Common myeloid progenitor, CD34-positive (primary cell): ENCODE measurements around the gene BRSK2.

Source experiments
- CTCF ChIA-PET: fragments of 350-600 bp; sonication (Branson Sonifier 250); formaldehyde crosslinking; loops from one replicate; lab custom pipeline; 2021; ENCODE audit warnings: antibody characterized with exemption; lab: Charles Lee
- POLR2A ChIA-PET: fragments of 350-600 bp; sonication (Branson Sonifier 250); formaldehyde crosslinking; loops from one replicate; lab custom pipeline; 2021; ENCODE audit warnings: antibody characterized with exemption; lab: Charles Lee
- DNase-seq, 3 donors: peaks; one replicate each; pipeline versions ENCODE4 v3.0.0 to v3.0.0-alpha.2; 2013
- H3K27ac ChIP-seq, 2 experiments: 1 replicate in 1 of 2; 2 replicates in 1 of 2; pipeline ENCODE4 v1.7.0; 2013; ENCODE audit warnings: inconsistent platforms in 2 of 2, low read length in 2 of 2, mild to moderate bottlenecking in 2 of 2, low read depth in 1 of 2, moderate library complexity in 1 of 2; ENCODE audit not compliant: severe bottlenecking in 2 of 2, insufficient read depth in 1 of 2, poor library complexity in 1 of 2
- H3K27me3 ChIP-seq, 5 experiments: replicated peaks in 2 of 5; 1 replicate in 3 of 5; 2 replicates in 2 of 5; pipeline versions ENCODE4 v1.6.1 to v1.7.0; 2013; ENCODE audit warnings: low read length in 4 of 5, mild to moderate bottlenecking in 2 of 5, moderate library complexity in 2 of 5, inconsistent platforms in 1 of 5; ENCODE audit not compliant: insufficient read depth in 5 of 5, control insufficient read depth in 4 of 5
- H3K36me3 ChIP-seq, 4 experiments: 1 replicate in 2 of 4; 2 replicates in 2 of 4; pipeline versions ENCODE4 v1.6.1 to v1.7.0; 2013; ENCODE audit warnings: low read length in 3 of 4, control low read depth in 1 of 4, mild to moderate bottlenecking in 1 of 4; ENCODE audit not compliant: control insufficient read depth in 4 of 4, insufficient read depth in 4 of 4
- H3K4me1 ChIP-seq, 4 experiments: 1 replicate in 3 of 4; 2 replicates in 1 of 4; pipeline versions ENCODE4 v1.6.1 to v1.7.1; 2013; ENCODE audit warnings: low read length in 3 of 4, mild to moderate bottlenecking in 3 of 4, control low read depth in 1 of 4, inconsistent platforms in 1 of 4, moderate library complexity in 1 of 4; ENCODE audit not compliant: control insufficient read depth in 4 of 4, insufficient read depth in 4 of 4; ENCODE audit errors: control extremely low read depth in 1 of 4
- H3K4me3 ChIP-seq, 7 experiments: 1 replicate in 4 of 7; 2 replicates in 3 of 7; pipeline versions ENCODE4 v1.5.1 to v1.7.0; 2013; ENCODE audit warnings: mild to moderate bottlenecking in 7 of 7, low read length in 6 of 7, moderate library complexity in 6 of 7, inconsistent platforms in 2 of 7, low read depth in 2 of 7, control low read depth in 1 of 7; ENCODE audit not compliant: insufficient read depth in 4 of 7, control insufficient read depth in 1 of 7; ENCODE audit errors: extremely low read depth in 1 of 7
- H3K9me3 ChIP-seq, 5 experiments: 1 replicate in 4 of 5; 2 replicates in 1 of 5; pipeline versions ENCODE4 v1.6.1 to v1.7.1; 2013; ENCODE audit warnings: low read length in 4 of 5, mild to moderate bottlenecking in 2 of 5, inconsistent platforms in 1 of 5, low read depth in 1 of 5, moderate library complexity in 1 of 5; ENCODE audit not compliant: control insufficient read depth in 4 of 5, insufficient read depth in 2 of 5; ENCODE audit errors: control extremely low read depth in 1 of 5
- WGBS: methylation state at CpG from one replicate; pipeline ENCODE4 v1.1.5; 2013; ENCODE audit not compliant: insufficient coverage; 5-methylcytosine and 5-hydroxymethylcytosine counted together

BRSK2 gene

GRCh38 chr11:1502954-1503707 is 113.4 kb downstream of the BRSK2 start:
- WGBS = 95% methylated on average over 12 of the region's 20 CpGs
- Histone ChIP-seq H3K36me3 (peaks cover 0 to 9% (median 4%) of the 10 kb centered on the region in 4 experiments), H3K27me3 (no peaks in the 10 kb centered on the region), H3K27ac (no peak overlapping the region), H3K4me1 (peaks cover 0 to 20% (median 18%) of the 10 kb centered on the region in 4 experiments), H3K4me3 (no peak overlapping the region), H3K9me3 (peaks cover 0 to 2% (median 0%) of the 10 kb centered on the region in 5 experiments)
- ChIA-PET CTCF (interaction anchor here (1.7 kb wide), 1 partner anchor 12 kb away, joined by 8 read pairs; no protein-coding TSS in a partner anchor), POLR2A (no interaction called here)
- DNase-seq = no peak

GRCh38 chr11:1503708-1504104 is 114.0 kb downstream of the BRSK2 start:
- H3K36me3 ChIP-seq = peaks cover 0 to 9% (median 4%) of the 10 kb centered on the region in 4 experiments
- H3K27me3 ChIP-seq = no peaks in the 10 kb centered on the region
- peaks cover 0 to 2% (median 0%) of the 10 kb centered on the region in 5 experiments for H3K9me3 ChIP-seq
- WGBS = 99% methylated on average over 13 of the region's 14 CpGs
- POLR2A ChIA-PET = no interaction called here
- DNase-seq = no peak
- H3K27ac ChIP-seq = no peak overlapping the region
- no peak overlapping the region for H3K4me3 ChIP-seq
- peaks cover 0 to 23% (median 22%) of the 10 kb centered on the region in 4 experiments for H3K4me1 ChIP-seq
- CTCF ChIA-PET = interaction anchor here (1.7 kb wide), 1 partner anchor 11 kb away, joined by 8 read pairs; no protein-coding TSS in a partner anchor

GRCh38 chr11:1504138-1504537 is 114.4 kb downstream of the BRSK2 start:
- no peak for DNase-seq
- Histone ChIP-seq H3K9me3 (peaks cover 0 to 2% (median 0%) of the 10 kb centered on the region in 5 experiments), H3K27me3 (no peaks in the 10 kb centered on the region), H3K4me1 (peaks cover 0 to 23% (median 22%) of the 10 kb centered on the region in 4 experiments), H3K36me3 (peaks cover 0 to 9% (median 4%) of the 10 kb centered on the region in 4 experiments), H3K4me3 (no peak overlapping the region), H3K27ac (no peak overlapping the region)
- ChIA-PET CTCF (interaction anchor here (1.7 kb wide), 1 partner anchor 11 kb away, joined by 8 read pairs; no protein-coding TSS in a partner anchor), POLR2A (no interaction called here)
- 96% methylated on average over 9 of the region's 9 CpGs for WGBS

- peaks cover 0 to 9% (median 3%) of the 10 kb centered on the region in 4 experiments for H3K36me3 ChIP-seq
- H3K9me3 ChIP-seq = no peaks in the 10 kb centered on the region
- H3K27me3 ChIP-seq = no peaks in the 10 kb centered on the region
- WGBS = 98% methylated on average over 23 of the region's 28 CpGs
- H3K27ac ChIP-seq = no peak overlapping the region
- H3K4me3 ChIP-seq = no peak overlapping the region
- CTCF ChIA-PET = interaction anchor here (1.0 to 1.7 kb wide), 2 partner anchors 10 to 12 kb away, joined by 3 to 8 read pairs; no protein-coding TSS in a partner anchor
- peaks cover 0 to 23% (median 22%) of the 10 kb centered on the region in 4 experiments for H3K4me1 ChIP-seq
- no peak for DNase-seq
- POLR2A ChIA-PET = no interaction called here
Measured at GRCh38 chr11:1504581-1505290, 115.0 kb downstream of the BRSK2 start.

GRCh38 chr11:1505480-1505879 is 115.7 kb downstream of the BRSK2 start:
- Histone ChIP-seq H3K9me3 (no peaks in the 10 kb centered on the region), H3K4me3 (no peak overlapping the region), H3K27ac (no peak overlapping the region), H3K4me1 (peaks cover 0 to 23% (median 22%) of the 10 kb centered on the region in 4 experiments), H3K27me3 (no peaks in the 10 kb centered on the region), H3K36me3 (peaks cover 0 to 4% (median 0%) of the 10 kb centered on the region in 4 experiments)
- ChIA-PET POLR2A (no interaction called here), CTCF (interaction anchor here (1.0 kb wide), 1 partner anchor 13 kb away, joined by 3 read pairs; no protein-coding TSS in a partner anchor)
- WGBS = 94% methylated on average over 10 of the region's 11 CpGs
- no peak for DNase-seq

- H3K36me3 ChIP-seq = no peaks in the 10 kb centered on the region
- ChIA-PET POLR2A (no interaction called here), CTCF (interaction anchor here (0.6 to 1.3 kb wide), 2 partner anchors 8 to 86 kb away, joined by 4 to 6 read pairs; no protein-coding TSS in a partner anchor)
- H3K27me3 ChIP-seq = no peaks in the 10 kb centered on the region
- H3K4me3 ChIP-seq = no peak overlapping the region
- no peaks in the 10 kb centered on the region for H3K9me3 ChIP-seq
- H3K27ac ChIP-seq = no peak overlapping the region
- WGBS = 87% methylated on average over 9 of the region's 9 CpGs
- H3K4me1 ChIP-seq = peaks cover 0 to 27% (median 22%) of the 10 kb centered on the region in 4 experiments
- no peak for DNase-seq
Measured at GRCh38 chr11:1506981-1507380, 117.2 kb downstream of the BRSK2 start.
